Hepatocyte (in vitro differentiated cells): ENCODE data around the gene AGPS. TPM values are rescaled to one million over a fixed set of nuclear protein-coding genes. Genes with fewer than 3 reads are reported as not detected.

Experiments used
- DNase-seq: peaks from one replicate; pipeline ENCODE4 v3.0.0-alpha.2; 2016; ENCODE audit warnings: low spot score
- H2AFZ ChIP-seq: fragments of 200-600 bp; sonication (generic); 2 replicates; pipeline ENCODE4 v1.6.0; 2016; ENCODE audit warnings: antibody characterized with exemption, mild to moderate bottlenecking
- H3K27ac ChIP-seq: fragments of 200-600 bp; sonication (generic); 2 replicates; pipeline ENCODE4 v1.5.1; 2016; ENCODE audit warnings: mild to moderate bottlenecking
- H3K27me3 ChIP-seq: fragments of 200-600 bp; sonication (generic); 2 replicates; pipeline ENCODE4 v1.6.1; 2016
- H3K36me3 ChIP-seq: fragments of 200-600 bp; sonication (generic); replicated peaks from 2 replicates; pipeline ENCODE4 v1.5.1; 2016; ENCODE audit warnings: low read depth; ENCODE audit not compliant: insufficient read depth
- H3K4me1 ChIP-seq: fragments of 200-600 bp; sonication (generic); 2 replicates; pipeline ENCODE4 v1.5.1; 2016; ENCODE audit warnings: mild to moderate bottlenecking, moderate library complexity; ENCODE audit not compliant: insufficient read depth
- H3K4me2 ChIP-seq: fragments of 200-600 bp; sonication (generic); 2 replicates; pipeline ENCODE4 v1.6.0; 2016
- H3K4me3 ChIP-seq: fragments of 200-600 bp; sonication (generic); 2 replicates; pipeline ENCODE4 v1.5.1; 2016; ENCODE audit warnings: mild to moderate bottlenecking
- H3K79me2 ChIP-seq: fragments of 200-600 bp; sonication (generic); 2 replicates; pipeline ENCODE4 v1.6.0; 2017; ENCODE audit warnings: mild to moderate bottlenecking
- H3K9me2 ChIP-seq: fragments of 200-600 bp; sonication (generic); replicated peaks from 2 replicates; pipeline ENCODE4 v1.6.0; 2017; ENCODE audit warnings: mild to moderate bottlenecking; ENCODE audit not compliant: insufficient read depth
- H3K9me3 ChIP-seq: fragments of 200-600 bp; sonication (generic); 2 replicates; pipeline ENCODE4 v1.5.1; 2016; ENCODE audit warnings: low read depth, mild to moderate bottlenecking
- H4K20me1 ChIP-seq: fragments of 200-600 bp; sonication (generic); 2 replicates; pipeline ENCODE4 v1.6.0; 2016; ENCODE audit warnings: mild to moderate bottlenecking; ENCODE audit not compliant: insufficient read depth, poor library complexity, severe bottlenecking
- CTCF ChIP-seq: fragments of 200-600 bp; sonication (generic); IDR thresholded peaks from 2 replicates; pipeline ENCODE4 v1.5.1; 2016; ENCODE audit warnings: antibody characterized with exemption, mild to moderate bottlenecking; ENCODE audit not compliant: poor library complexity
- EZH2 ChIP-seq: fragments of 200-600 bp; sonication (generic); IDR thresholded peaks from 2 replicates; pipeline ENCODE4 v1.6.1; 2016; ENCODE audit warnings: antibody characterized with exemption, mild to moderate bottlenecking, borderline replicate concordance
- EZH2phosphoT487 ChIP-seq: fragments of 200-600 bp; sonication (generic); IDR thresholded peaks from one replicate; pipeline ENCODE4 v1.6.1; 2018; ENCODE audit warnings: antibody characterized with exemption, mild to moderate bottlenecking, low read depth, moderate library complexity; ENCODE audit not compliant: unreplicated experiment, severe bottlenecking
- WGBS: methylation state at CpG from one replicate; pipeline ENCODE4 v1.1.6; 2016; ENCODE audit warnings: low lambda C conversion rate; ENCODE audit errors: missing lambda C conversion rate; 5-methylcytosine and 5-hydroxymethylcytosine counted together
- polyA plus RNA-seq: library from polyadenylated mRNA; unstranded; fragments of >200 nt; fragmentation: Nextera tagmentation; extraction: Ambion mirVana; gene quantifications from 2 replicates; pipeline ENCODE4 v1.2.1, GENCODE V29; 2016
- total RNA-seq: library from RNA; depleted of rRNA; stranded (reverse); fragments of >200 nt; gene quantifications from 2 replicates; pipeline ENCODE4 v1.2.3, GENCODE V29; 2014

Gene AGPS
- total and polyA plus RNA-seq, 2 experiments from 2014 or later, result 26.6 to 36.1 TPM

- Histone ChIP-seq H3K9me2 (no peaks in the 10 kb centered on the region), H3K4me3 (no peak overlapping the region), H3K4me2 (no peak overlapping the region), H2AFZ (no peak overlapping the region), H3K36me3 (no peaks in the 10 kb centered on the region), H3K4me1 (no peaks in the 10 kb centered on the region), H4K20me1 (no peaks in the 10 kb centered on the region), H3K79me2 (no peaks in the 10 kb centered on the region), H3K27me3 (no peaks in the 10 kb centered on the region), H3K27ac (no peak overlapping the region), H3K9me3 (peaks cover 5% of the 10 kb centered on the region)
- 96% methylated on average over 4 of the region's 4 CpGs for WGBS
- no peak for TF ChIP-seq CTCF
- no peak for TF ChIP-seq EZH2
- TF ChIP-seq EZH2phosphoT487, result no peak
- DNase-seq, result no peak
These were observed 81.7 kb downstream of the AGPS start for GRCh38 chr2:177474301-177474700.

- no peak for DNase-seq
- TF ChIP-seq CTCF (no peak), EZH2 (no peak), EZH2phosphoT487 (no peak)
- Histone ChIP-seq H3K9me2 (no peaks in the 10 kb centered on the region), H3K4me1 (no peaks in the 10 kb centered on the region), H4K20me1 (no peaks in the 10 kb centered on the region), H3K36me3 (no peaks in the 10 kb centered on the region), H2AFZ (no peak overlapping the region), H3K4me2 (no peak overlapping the region), H3K9me3 (peaks cover 5% of the 10 kb centered on the region), H3K4me3 (no peak overlapping the region), H3K79me2 (no peaks in the 10 kb centered on the region), H3K27me3 (no peaks in the 10 kb centered on the region), H3K27ac (no peak overlapping the region)
- 88% methylated on average over 1 of the region's 1 CpG for WGBS
These were observed 82.4 kb downstream of the AGPS start for GRCh38 chr2:177474998-177475397.

GRCh38 chr2:177476897-177477296, 84.3 kb downstream of the AGPS start:
- H2AFZ ChIP-seq, result no peak overlapping the region
- no peak for DNase-seq
- H3K27me3 ChIP-seq, result no peaks in the 10 kb centered on the region
- H3K9me2 ChIP-seq, result no peaks in the 10 kb centered on the region
- peaks cover 5% of the 10 kb centered on the region for H3K9me3 ChIP-seq
- no peak overlapping the region for H3K4me2 ChIP-seq
- no peak overlapping the region for H3K4me3 ChIP-seq
- no peaks in the 10 kb centered on the region for H3K4me1 ChIP-seq
- WGBS, result over 99% methylated on average over 5 of the region's 5 CpGs
- H3K27ac ChIP-seq, result no peak overlapping the region
- no peaks in the 10 kb centered on the region for H3K79me2 ChIP-seq
- TF ChIP-seq EZH2phosphoT487, result no peak
- no peak for TF ChIP-seq EZH2
- no peak for TF ChIP-seq CTCF
- H4K20me1 ChIP-seq, result no peaks in the 10 kb centered on the region
- no peaks in the 10 kb centered on the region for H3K36me3 ChIP-seq

GRCh38 chr2:177478029-177478428, 85.5 kb downstream of the AGPS start:
- WGBS, result 65% methylated on average over 2 of the region's 2 CpGs
- Histone ChIP-seq H3K27me3 (no peaks in the 10 kb centered on the region), H3K9me3 (no peaks in the 10 kb centered on the region), H4K20me1 (no peaks in the 10 kb centered on the region), H3K4me1 (no peaks in the 10 kb centered on the region), H3K36me3 (no peaks in the 10 kb centered on the region), H3K4me2 (no peak overlapping the region), H3K4me3 (no peak overlapping the region), H3K9me2 (no peaks in the 10 kb centered on the region), H2AFZ (no peak overlapping the region), H3K27ac (no peak overlapping the region), H3K79me2 (no peaks in the 10 kb centered on the region)
- TF ChIP-seq EZH2, result no peak
- DNase-seq, result no peak
